ENCODE results near the gene IKZF1. TPM values are rescaled to one million over a fixed set of nuclear protein-coding genes. Genes with fewer than 3 reads are reported as not detected.

Gene IKZF1
- total and polyA plus RNA-seq, 9 of the 15 experiments (the other 6 are each of a cell fraction or from before 2014, with no cell fraction given) = 12.6 to 85.3 (median 44.7) TPM

GRCh38 chr7:50355817-50356178 is 51.3 kb downstream of the IKZF1 start (continued):
- peak in 1 of 3 experiments; percentile 43; a peak in 1 of 6 replicates for TF ChIP-seq ZBTB11 (CRISPR knock-in tag; IDR thresholded peaks at IDR 0.05)
- TF ChIP-seq NCOA2 (IDR thresholded peaks at IDR 0.05; ENCODE audit: partially characterized antibody in 2 of 2) = no peak
- no peak for TF ChIP-seq PCBP2 (IDR thresholded peaks at IDR 0.05; ENCODE audit: low read depth, low read length, poor library complexity, severe bottlenecking)
- TF ChIP-seq TCF3 (CRISPR knock-in tag; IDR thresholded peaks at IDR 0.05) = peak; percentile 85
- TF ChIP-seq ZNF644 (tag; IDR thresholded peaks at IDR 0.05; ENCODE audit: low read depth) = no peak; the same call in 1 of the 2 replicates
- no peak for TF ChIP-seq NRF1 (conservative IDR thresholded peaks at IDR 0.05 in 1 of 2, IDR thresholded peaks at IDR 0.05 in 1 of 2)
- TF ChIP-seq PRDM10 (IDR thresholded peaks at IDR 0.05; ENCODE audit: partially characterized antibody) = peak; percentile 91
- no peak for TF ChIP-seq RHOXF2B (CRISPR knock-in tag; conservative IDR thresholded peaks at IDR 0.05)
- TF ChIP-seq NONO (IDR thresholded peaks at IDR 0.05; ENCODE audit: low read depth in 2 of 2, low read length in 1 of 2) = no peak
- no peak for TF ChIP-seq POLR2A (conservative IDR thresholded peaks at IDR 0.05)
- peak; percentile 54 to 71; a peak in 3 of 4 replicates for TF ChIP-seq MNT (conservative IDR thresholded peaks at IDR 0.05)
- peak; percentile 13; the same call in 1 of the 2 replicates for TF ChIP-seq ZNF583 (CRISPR knock-in tag; IDR thresholded peaks at IDR 0.05)
- no peak for TF ChIP-seq HNRNPK (IDR thresholded peaks at IDR 0.05; ENCODE audit: low read depth, low read length, poor library complexity, severe bottlenecking)
- TF ChIP-seq, protein P1, sequence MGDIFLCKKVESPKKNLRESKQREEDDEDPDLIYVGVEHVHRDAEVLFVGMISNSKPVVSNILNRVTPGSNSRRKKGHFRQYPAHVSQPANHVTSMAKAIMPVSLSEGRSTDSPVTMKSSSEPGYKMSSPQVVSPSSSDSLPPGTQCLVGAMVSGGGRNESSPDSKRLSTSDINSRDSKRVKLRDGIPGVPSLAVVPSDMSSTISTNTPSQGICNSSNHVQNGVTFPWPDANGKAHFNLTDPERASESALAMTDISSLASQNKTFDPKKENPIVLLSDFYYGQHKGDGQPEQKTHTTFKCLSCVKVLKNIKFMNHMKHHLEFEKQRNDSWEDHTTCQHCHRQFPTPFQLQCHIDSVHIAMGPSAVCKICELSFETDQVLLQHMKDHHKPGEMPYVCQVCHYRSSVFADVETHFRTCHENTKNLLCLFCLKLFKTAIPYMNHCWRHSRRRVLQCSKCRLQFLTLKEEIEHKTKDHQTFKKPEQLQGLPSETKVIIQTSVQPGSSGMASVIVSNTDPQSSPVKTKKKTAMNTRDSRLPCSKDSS (IDR thresholded peaks at IDR 0.05; ENCODE audit: low read depth, partially characterized antibody) = no peak
- 0 out of 4 replicates have a peak, but pooled peaks of 1 of the 2 experiments have one; percentile 32 for TF ChIP-seq ARNT (IDR thresholded peaks at IDR 0.05)
- TF ChIP-seq NR2C1 (IDR thresholded peaks at IDR 0.05) = no peak
- 0 out of 2 replicates have a peak, but pooled peaks have one; percentile 10 for TF ChIP-seq NR2C1 (tag; IDR thresholded peaks at IDR 0.05)
- no peak for TF ChIP-seq NFE2L1 (tag; IDR thresholded peaks at IDR 0.05; ENCODE audit: borderline replicate concordance, low read depth)
